NT2/D1 (cell line): ENCODE results near the gene HPS5.

Experiments used
- SUZ12 ChIP-seq: IDR thresholded peaks from 2 replicates; pipeline ENCODE4 v1.6.1; 2011; ENCODE audit not compliant: insufficient read length, insufficient read depth; ENCODE audit errors: extremely low read depth
- YY1 ChIP-seq: IDR thresholded peaks from 2 replicates; pipeline ENCODE4 v1.6.1; 2011; ENCODE audit not compliant: insufficient read length, insufficient read depth
- ZNF274 ChIP-seq: IDR thresholded peaks from 2 replicates; pipeline ENCODE4 v1.6.1; 2011; ENCODE audit warnings: mild to moderate bottlenecking, low read depth, low read length

DNA sequence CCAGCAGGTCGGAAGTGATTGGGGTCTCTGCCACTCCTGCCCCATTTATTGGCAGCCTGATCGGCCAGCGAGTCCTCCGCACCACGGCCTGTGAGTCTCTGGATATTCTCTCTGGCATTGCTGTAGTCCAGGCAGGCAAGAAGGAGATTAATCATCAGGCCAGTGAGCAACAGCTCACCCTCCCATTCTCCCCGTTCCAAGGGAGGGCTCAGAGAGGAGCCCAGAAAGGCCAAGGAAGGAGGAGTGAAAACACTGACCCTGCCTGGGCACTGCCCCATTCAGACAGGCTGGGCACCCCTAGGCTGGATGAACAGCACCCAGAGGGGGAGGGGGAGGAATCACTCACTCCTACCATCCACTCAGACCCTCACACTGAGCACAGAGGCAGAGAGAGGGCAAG lies 76.5 kb downstream of the HPS5 start:
- TF ChIP-seq YY1 (no peak), SUZ12 (no peak), ZNF274 (no peak)
